Measurements from ENCODE around the gene GTSE1. TPM values are rescaled to one million over a fixed set of nuclear protein-coding genes. Genes with fewer than 3 reads are reported as not detected.
"Not testable (repeated sequence)": the region's sequence is repeated elsewhere in the genome, so short reads cannot be mapped to it uniquely, and the experiment has no call there.

The GTSE1 gene
- total RNA-seq, 1 experiment from 2014 or later, result 55.1 TPM

DNA sequence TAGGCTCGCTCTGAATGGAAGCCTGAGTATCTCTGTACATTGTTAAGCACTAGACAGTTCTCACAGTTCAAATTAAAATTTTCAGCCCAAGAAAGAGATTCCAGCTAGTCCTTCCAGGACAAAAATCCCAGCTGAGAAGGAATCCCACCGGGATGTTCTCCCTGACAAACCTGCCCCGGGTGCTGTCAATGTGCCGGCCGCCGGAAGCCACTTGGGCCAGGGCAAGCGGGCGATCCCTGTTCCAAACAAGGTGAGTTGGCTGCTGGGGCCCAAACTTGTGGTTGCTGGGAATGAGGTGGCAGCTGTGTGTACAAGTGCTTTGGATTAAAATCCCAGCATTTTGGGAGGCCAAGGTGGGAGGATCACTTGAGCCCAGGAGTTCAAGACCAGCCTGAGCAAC is 15.4 kb downstream of the GTSE1 start:
- H3K4me1 Mint-ChIP-seq (ENCODE audit: low read depth, unreplicated experiment), result no peaks in the 10 kb centered on the region

DNA sequence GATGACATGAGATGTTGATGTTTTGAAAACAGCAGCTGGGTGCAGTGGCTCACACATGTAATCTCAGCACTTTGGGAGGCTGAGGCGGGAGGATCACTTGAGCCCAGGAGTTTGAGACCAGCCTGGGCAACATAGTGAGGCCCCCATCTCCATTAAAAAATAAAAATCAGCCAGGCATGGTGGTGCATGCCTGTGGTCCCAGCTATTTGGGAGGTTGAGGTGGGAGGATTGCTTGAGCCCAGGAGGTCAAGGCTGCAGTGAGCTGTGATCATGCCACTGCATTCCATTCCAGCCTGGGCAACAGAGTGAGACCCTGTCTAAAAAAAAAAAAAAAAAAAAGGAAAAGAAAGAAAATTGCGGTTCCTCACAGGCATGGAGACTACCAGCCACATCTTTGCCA is 16.2 kb downstream of the GTSE1 start:
- H3K27me3 ChIP-seq (replicated peaks; ENCODE audit: control insufficient read depth, insufficient read depth, low read length); H3K4me3 Mint-ChIP-seq (ENCODE audit: unreplicated experiment); H3K27me3 Mint-ChIP-seq (ENCODE audit: insufficient read depth, unreplicated experiment); BruUV-seq (replicated peaks); POLR2A ChIA-PET; H3K4me1 Mint-ChIP-seq (ENCODE audit: low read depth, unreplicated experiment); H3K4me1 ChIP-seq; H3K27ac Mint-ChIP-seq (ENCODE audit: unreplicated experiment); H3K9me3 Mint-ChIP-seq (ENCODE audit: unreplicated experiment); H3K4me3 ChIP-seq (ENCODE audit: low read depth, low read length); H3K9me3 ChIP-seq; DNase-seq; H3K36me3 ChIP-seq (ENCODE audit: control insufficient read depth, insufficient read depth, low read length); intact Hi-C loops (cut with micrococcal nuclease; ENCODE audit: unreplicated experiment): not testable (repeated sequence)
- peaks cover 64% of the 10 kb centered on the region for H3K36me3 Mint-ChIP-seq (ENCODE audit: insufficient read depth, unreplicated experiment)
- CTCF ChIA-PET, result interaction anchor here (0.6 kb wide), 1 partner anchor 14 kb away, joined by 5 read pairs; no protein-coding TSS in a partner anchor

More for the DNA sequence above, 15.4 kb downstream of the GTSE1 start:
- no TSS peak for BruUV-seq (replicated peaks)
- intact Hi-C loops (cut with micrococcal nuclease; ENCODE audit: unreplicated experiment), result no loop called here
- no peak overlapping the region for H3K4me3 ChIP-seq (ENCODE audit: low read depth, low read length)
- H3K36me3 Mint-ChIP-seq (ENCODE audit: insufficient read depth, unreplicated experiment), result peaks cover 59% of the 10 kb centered on the region
- no peaks in the 10 kb centered on the region for H3K36me3 ChIP-seq (ENCODE audit: control insufficient read depth, insufficient read depth, low read length)
- no peak for DNase-seq
- H3K9me3 ChIP-seq, result no peaks in the 10 kb centered on the region
- H3K9me3 Mint-ChIP-seq (ENCODE audit: unreplicated experiment), result no peaks in the 10 kb centered on the region
- H3K4me3 Mint-ChIP-seq (ENCODE audit: unreplicated experiment), result no peak overlapping the region
- POLR2A ChIA-PET, result no interaction called here
- no peak overlapping the region for H3K27ac Mint-ChIP-seq (ENCODE audit: unreplicated experiment)
- TF ChIP-seq, protein P1, sequence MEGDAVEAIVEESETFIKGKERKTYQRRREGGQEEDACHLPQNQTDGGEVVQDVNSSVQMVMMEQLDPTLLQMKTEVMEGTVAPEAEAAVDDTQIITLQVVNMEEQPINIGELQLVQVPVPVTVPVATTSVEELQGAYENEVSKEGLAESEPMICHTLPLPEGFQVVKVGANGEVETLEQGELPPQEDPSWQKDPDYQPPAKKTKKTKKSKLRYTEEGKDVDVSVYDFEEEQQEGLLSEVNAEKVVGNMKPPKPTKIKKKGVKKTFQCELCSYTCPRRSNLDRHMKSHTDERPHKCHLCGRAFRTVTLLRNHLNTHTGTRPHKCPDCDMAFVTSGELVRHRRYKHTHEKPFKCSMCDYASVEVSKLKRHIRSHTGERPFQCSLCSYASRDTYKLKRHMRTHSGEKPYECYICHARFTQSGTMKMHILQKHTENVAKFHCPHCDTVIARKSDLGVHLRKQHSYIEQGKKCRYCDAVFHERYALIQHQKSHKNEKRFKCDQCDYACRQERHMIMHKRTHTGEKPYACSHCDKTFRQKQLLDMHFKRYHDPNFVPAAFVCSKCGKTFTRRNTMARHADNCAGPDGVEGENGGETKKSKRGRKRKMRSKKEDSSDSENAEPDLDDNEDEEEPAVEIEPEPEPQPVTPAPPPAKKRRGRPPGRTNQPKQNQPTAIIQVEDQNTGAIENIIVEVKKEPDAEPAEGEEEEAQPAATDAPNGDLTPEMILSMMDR (IDR thresholded peaks at IDR 0.05; ENCODE audit: insufficient read depth in 1 of 2, low read depth in 1 of 2, low read length in 1 of 2, severe bottlenecking in 1 of 2, unreplicated experiment in 1 of 2), result no peak
- H3K27me3 Mint-ChIP-seq (ENCODE audit: insufficient read depth, unreplicated experiment), result no peaks in the 10 kb centered on the region
- CTCF ChIA-PET, result no interaction called here
- no peaks in the 10 kb centered on the region for H3K27me3 ChIP-seq (replicated peaks; ENCODE audit: control insufficient read depth, insufficient read depth, low read length)
- H3K4me1 ChIP-seq, result no peaks in the 10 kb centered on the region

DNA sequence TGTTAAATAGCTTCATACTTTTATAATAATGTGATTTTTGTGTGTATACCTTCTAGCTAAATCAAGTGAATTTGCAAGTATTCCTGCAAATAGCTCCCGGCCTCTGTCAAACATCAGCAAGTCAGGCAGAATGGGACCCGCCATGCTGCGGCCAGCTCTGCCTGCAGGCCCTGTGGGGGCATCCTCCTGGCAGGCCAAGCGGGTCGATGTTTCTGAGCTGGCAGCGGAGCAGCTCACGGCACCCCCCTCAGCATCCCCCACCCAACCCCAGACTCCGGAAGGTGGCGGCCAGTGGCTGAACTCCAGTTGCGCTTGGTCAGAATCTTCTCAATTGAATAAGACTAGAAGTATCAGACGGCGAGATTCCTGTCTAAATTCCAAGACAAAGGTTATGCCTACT is 19.3 kb downstream of the GTSE1 start:
- no peak for DNase-seq
- Mint-ChIP-seq H3K9me3 (ENCODE audit: unreplicated experiment) (no peaks in the 10 kb centered on the region), H3K36me3 (ENCODE audit: insufficient read depth, unreplicated experiment) (peaks cover 50% of the 10 kb centered on the region), H3K27me3 (ENCODE audit: insufficient read depth, unreplicated experiment) (no peaks in the 10 kb centered on the region), H3K4me1 (ENCODE audit: low read depth, unreplicated experiment) (no peaks in the 10 kb centered on the region), H3K4me3 (ENCODE audit: unreplicated experiment) (no peak overlapping the region), H3K27ac (ENCODE audit: unreplicated experiment) (no peak overlapping the region)
- intact Hi-C loops (cut with micrococcal nuclease; ENCODE audit: unreplicated experiment), result no loop called here
- BruUV-seq (replicated peaks), result no TSS peak
- Histone ChIP-seq H3K27me3 (replicated peaks; ENCODE audit: control insufficient read depth, insufficient read depth, low read length) (no peaks in the 10 kb centered on the region), H3K4me1 (no peaks in the 10 kb centered on the region), H3K36me3 (ENCODE audit: control insufficient read depth, insufficient read depth, low read length) (no peaks in the 10 kb centered on the region; the same call in none of the 2 replicates), H3K4me3 (ENCODE audit: low read depth, low read length) (no peak overlapping the region), H3K9me3 (no peaks in the 10 kb centered on the region)
- CTCF ChIA-PET, result interaction anchor here (1.1 kb wide), 1 partner anchor 195 kb away, joined by 4 read pairs; no protein-coding TSS in a partner anchor
- TF ChIP-seq, protein P1 (IDR thresholded peaks at IDR 0.05; ENCODE audit: insufficient read depth in 1 of 2, low read depth in 1 of 2, low read length in 1 of 2, severe bottlenecking in 1 of 2, unreplicated experiment in 1 of 2), result no peak
- POLR2A ChIA-PET, result no interaction called here

DNA sequence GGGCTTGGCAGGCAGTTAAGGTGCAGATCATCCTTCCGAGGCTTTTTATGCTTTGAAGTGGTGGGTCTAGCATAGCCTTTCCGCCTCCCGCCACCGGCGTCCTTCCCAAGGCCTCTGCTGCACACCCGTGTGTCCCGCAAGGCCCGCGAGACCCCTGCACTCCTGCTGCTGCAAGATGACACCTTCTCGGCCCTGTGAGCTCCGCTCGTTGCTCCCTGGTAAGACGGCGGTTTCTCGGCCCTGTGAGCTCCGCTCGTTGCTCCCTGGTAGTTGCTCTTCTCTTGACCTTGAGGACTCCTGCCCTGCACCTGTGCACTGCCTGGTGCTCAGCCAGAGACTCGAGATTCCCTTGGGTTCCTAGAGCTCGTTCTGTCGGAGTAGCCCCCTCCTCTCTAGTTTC is 21.0 kb downstream of the GTSE1 start:
- H3K27me3 Mint-ChIP-seq (ENCODE audit: insufficient read depth, unreplicated experiment), result no peaks in the 10 kb centered on the region
- no peak overlapping the region for H3K27ac Mint-ChIP-seq (ENCODE audit: unreplicated experiment)
- TF ChIP-seq, protein P1 (IDR thresholded peaks at IDR 0.05; ENCODE audit: insufficient read depth in 1 of 2, low read depth in 1 of 2, low read length in 1 of 2, severe bottlenecking in 1 of 2, unreplicated experiment in 1 of 2), result no peak
- ChIA-PET CTCF (interaction anchor here (0.7 kb wide), 1 partner anchor 206 kb away, joined by 3 read pairs; no protein-coding TSS in a partner anchor), POLR2A (no interaction called here)
- H3K4me3 Mint-ChIP-seq (ENCODE audit: unreplicated experiment), result no peak overlapping the region
- no peaks in the 10 kb centered on the region for H3K27me3 ChIP-seq (replicated peaks; ENCODE audit: control insufficient read depth, insufficient read depth, low read length)
- no peaks in the 10 kb centered on the region for H3K4me1 Mint-ChIP-seq (ENCODE audit: low read depth, unreplicated experiment)
- no peaks in the 10 kb centered on the region for H3K9me3 ChIP-seq
- H3K36me3 ChIP-seq (ENCODE audit: control insufficient read depth, insufficient read depth, low read length), result no peaks in the 10 kb centered on the region; the same call in none of the 2 replicates
- H3K9me3 Mint-ChIP-seq (ENCODE audit: unreplicated experiment), result no peaks in the 10 kb centered on the region
- H3K4me1 ChIP-seq, result no peaks in the 10 kb centered on the region
- intact Hi-C loops (cut with micrococcal nuclease; ENCODE audit: unreplicated experiment), result no loop called here
- no TSS peak for BruUV-seq (replicated peaks)
- H3K36me3 Mint-ChIP-seq (ENCODE audit: insufficient read depth, unreplicated experiment), result peaks cover 49% of the 10 kb centered on the region
- no peak overlapping the region for H3K4me3 ChIP-seq (ENCODE audit: low read depth, low read length)
- no peak for DNase-seq
